Smooth muscle cell (in vitro differentiated cells): ENCODE results near the gene BICRA. TPM values are rescaled to one million over a fixed set of nuclear protein-coding genes. Genes with fewer than 3 reads are reported as not detected.

ENCODE experiments used
- DNase-seq: peaks from one replicate; lab custom pipeline; 2025; ENCODE audit not compliant: unreplicated experiment; lab: John Stamatoyannopoulos, UW
- H2AFZ ChIP-seq: fragments of 200-600 bp; sonication (generic); 2 replicates; pipeline ENCODE4 v1.6.0; 2016; ENCODE audit warnings: antibody characterized with exemption, low read depth, mild to moderate bottlenecking
- H3F3A ChIP-seq: fragments of 200-600 bp; sonication (generic); 2 replicates; pipeline ENCODE4 v1.6.0; 2017; ENCODE audit warnings: antibody characterized with exemption, low read depth
- H3K27ac ChIP-seq: fragments of 200-600 bp; sonication (generic); 2 replicates; pipeline ENCODE4 v1.5.1; 2016; ENCODE audit warnings: low read depth, mild to moderate bottlenecking
- H3K27me3 ChIP-seq: fragments of 200-600 bp; sonication (generic); 2 replicates; pipeline ENCODE4 v1.6.1; 2016; ENCODE audit warnings: low read depth, mild to moderate bottlenecking
- H3K36me3 ChIP-seq: fragments of 200-600 bp; sonication (generic); 2 replicates; pipeline ENCODE4 v1.5.1; 2016; ENCODE audit warnings: low read depth
- H3K4me1 ChIP-seq: fragments of 200-600 bp; sonication (generic); 2 replicates; pipeline ENCODE4 v1.5.1; 2016; ENCODE audit warnings: low read depth
- H3K4me2 ChIP-seq: fragments of 200-600 bp; sonication (generic); 2 replicates; pipeline ENCODE4 v1.6.0; 2016; ENCODE audit warnings: mild to moderate bottlenecking
- H3K4me3 ChIP-seq: fragments of 200-600 bp; sonication (generic); 2 replicates; pipeline ENCODE4 v1.5.1; 2016; ENCODE audit warnings: mild to moderate bottlenecking
- H3K79me2 ChIP-seq: fragments of 200-600 bp; sonication (generic); 2 replicates; pipeline ENCODE4 v1.6.0; 2016; ENCODE audit warnings: low read depth, mild to moderate bottlenecking
- H3K9ac ChIP-seq: fragments of 200-600 bp; sonication (generic); 2 replicates; pipeline ENCODE4 v1.6.0; 2016; ENCODE audit warnings: low read depth
- H3K9me3 ChIP-seq: fragments of 200-600 bp; sonication (generic); replicated peaks from 2 replicates; pipeline ENCODE4 v1.5.1; 2016; ENCODE audit warnings: low read depth
- H4K20me1 ChIP-seq: fragments of 200-600 bp; sonication (generic); 2 replicates; pipeline ENCODE4 v1.6.0; 2016; ENCODE audit warnings: low read depth
- WGBS: methylation state at CpG from one replicate; pipeline ENCODE4 v1.1.7; 2016; ENCODE audit warnings: low lambda C conversion rate; 5-methylcytosine and 5-hydroxymethylcytosine counted together
- polyA plus RNA-seq: library from polyadenylated mRNA; unstranded; fragments of >200 nt; fragmentation: Nextera tagmentation; extraction: Ambion mirVana; gene quantifications from 2 replicates; pipeline ENCODE4 v1.2.1, GENCODE V29; 2016
- total RNA-seq: library from RNA; depleted of rRNA; stranded (reverse); fragments of >200 nt; gene quantifications from 2 replicates; pipeline ENCODE4 v1.2.3, GENCODE V29; 2014
- TF ChIP-seq, protein P1 (sequence below): fragments of 200-600 bp; sonication (generic); IDR thresholded peaks from 2 replicates; pipeline ENCODE4 v1.5.1; 2017; ENCODE audit warnings: borderline replicate concordance, mild to moderate bottlenecking, antibody characterized with exemption; ENCODE audit not compliant: insufficient read depth, poor library complexity, severe bottlenecking

Gene BICRA
- total and polyA plus RNA-seq, 2 experiments from 2014 or later = 3.6 to 10.0 TPM

GRCh38 chr19:47564081-47564480, 44.9 kb upstream of the BICRA start:
- H3K9me3 ChIP-seq = no peaks in the 10 kb centered on the region
- no peaks in the 10 kb centered on the region for H3K4me1 ChIP-seq
- H4K20me1 ChIP-seq = no peaks in the 10 kb centered on the region
- TF ChIP-seq, protein P1, sequence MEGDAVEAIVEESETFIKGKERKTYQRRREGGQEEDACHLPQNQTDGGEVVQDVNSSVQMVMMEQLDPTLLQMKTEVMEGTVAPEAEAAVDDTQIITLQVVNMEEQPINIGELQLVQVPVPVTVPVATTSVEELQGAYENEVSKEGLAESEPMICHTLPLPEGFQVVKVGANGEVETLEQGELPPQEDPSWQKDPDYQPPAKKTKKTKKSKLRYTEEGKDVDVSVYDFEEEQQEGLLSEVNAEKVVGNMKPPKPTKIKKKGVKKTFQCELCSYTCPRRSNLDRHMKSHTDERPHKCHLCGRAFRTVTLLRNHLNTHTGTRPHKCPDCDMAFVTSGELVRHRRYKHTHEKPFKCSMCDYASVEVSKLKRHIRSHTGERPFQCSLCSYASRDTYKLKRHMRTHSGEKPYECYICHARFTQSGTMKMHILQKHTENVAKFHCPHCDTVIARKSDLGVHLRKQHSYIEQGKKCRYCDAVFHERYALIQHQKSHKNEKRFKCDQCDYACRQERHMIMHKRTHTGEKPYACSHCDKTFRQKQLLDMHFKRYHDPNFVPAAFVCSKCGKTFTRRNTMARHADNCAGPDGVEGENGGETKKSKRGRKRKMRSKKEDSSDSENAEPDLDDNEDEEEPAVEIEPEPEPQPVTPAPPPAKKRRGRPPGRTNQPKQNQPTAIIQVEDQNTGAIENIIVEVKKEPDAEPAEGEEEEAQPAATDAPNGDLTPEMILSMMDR = no peak
- WGBS = 93% methylated on average over 3 of the region's 3 CpGs
- no peak overlapping the region for H3K4me2 ChIP-seq
- H3K4me3 ChIP-seq = no peak overlapping the region
- H3K79me2 ChIP-seq = no peaks in the 10 kb centered on the region
- no peak overlapping the region for H3K9ac ChIP-seq
- DNase-seq = no peak
- H2AFZ ChIP-seq = no peak overlapping the region
- H3K27ac ChIP-seq = no peak overlapping the region
- H3K36me3 ChIP-seq = no peaks in the 10 kb centered on the region
- no peaks in the 10 kb centered on the region for H3K27me3 ChIP-seq
- no peaks in the 10 kb centered on the region for H3F3A ChIP-seq

GRCh38 chr19:47569331-47569730, 39.6 kb upstream of the BICRA start:
- Histone ChIP-seq H3K27me3 (no peaks in the 10 kb centered on the region), H3K9ac (no peak overlapping the region), H3K9me3 (no peaks in the 10 kb centered on the region), H4K20me1 (no peaks in the 10 kb centered on the region), H3K4me1 (no peaks in the 10 kb centered on the region), H3K79me2 (no peaks in the 10 kb centered on the region), H3K27ac (no peak overlapping the region), H3K4me2 (no peak overlapping the region), H3K4me3 (no peak overlapping the region), H3K36me3 (no peaks in the 10 kb centered on the region), H2AFZ (no peak overlapping the region), H3F3A (no peaks in the 10 kb centered on the region)
- TF ChIP-seq, protein P1 = no peak
- 89% methylated on average over 9 of the region's 9 CpGs for WGBS
- DNase-seq = no peak

DNA sequence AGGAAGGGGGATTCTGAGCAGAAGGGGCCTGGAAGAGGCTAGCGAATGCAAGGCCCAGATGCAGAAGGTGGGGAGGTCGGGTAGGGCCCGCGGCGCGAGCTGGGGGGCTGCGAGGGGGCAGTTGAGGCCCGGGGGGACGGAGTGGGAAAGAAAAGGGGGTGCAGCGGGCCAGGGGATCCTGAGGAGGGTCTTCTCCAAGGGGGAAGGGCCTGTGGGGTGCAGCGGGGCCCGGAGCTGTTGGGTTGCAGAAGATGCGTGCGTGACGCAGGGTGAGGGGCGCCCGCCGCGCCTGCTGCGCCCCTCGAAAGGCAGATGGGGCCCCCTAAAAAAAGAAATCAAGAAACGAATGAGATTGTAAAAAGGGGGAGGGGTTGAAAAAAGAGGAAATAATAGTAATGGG, 36.3 kb upstream of the BICRA start:
- H3K9me3 ChIP-seq = no peaks in the 10 kb centered on the region
- no peak overlapping the region for H3K4me2 ChIP-seq
- 97% methylated on average over 13 of the region's 22 CpGs for WGBS
- H3K9ac ChIP-seq = no peak overlapping the region
- no peaks in the 10 kb centered on the region for H3F3A ChIP-seq
- H4K20me1 ChIP-seq = no peaks in the 10 kb centered on the region
- no peak overlapping the region for H3K4me3 ChIP-seq
- no peak for DNase-seq
- no peak overlapping the region for H2AFZ ChIP-seq
- H3K27me3 ChIP-seq = no peaks in the 10 kb centered on the region
- no peak overlapping the region for H3K27ac ChIP-seq
- no peaks in the 10 kb centered on the region for H3K36me3 ChIP-seq
- TF ChIP-seq, protein P1 = no peak
- H3K79me2 ChIP-seq = no peaks in the 10 kb centered on the region
- no peaks in the 10 kb centered on the region for H3K4me1 ChIP-seq

DNA sequence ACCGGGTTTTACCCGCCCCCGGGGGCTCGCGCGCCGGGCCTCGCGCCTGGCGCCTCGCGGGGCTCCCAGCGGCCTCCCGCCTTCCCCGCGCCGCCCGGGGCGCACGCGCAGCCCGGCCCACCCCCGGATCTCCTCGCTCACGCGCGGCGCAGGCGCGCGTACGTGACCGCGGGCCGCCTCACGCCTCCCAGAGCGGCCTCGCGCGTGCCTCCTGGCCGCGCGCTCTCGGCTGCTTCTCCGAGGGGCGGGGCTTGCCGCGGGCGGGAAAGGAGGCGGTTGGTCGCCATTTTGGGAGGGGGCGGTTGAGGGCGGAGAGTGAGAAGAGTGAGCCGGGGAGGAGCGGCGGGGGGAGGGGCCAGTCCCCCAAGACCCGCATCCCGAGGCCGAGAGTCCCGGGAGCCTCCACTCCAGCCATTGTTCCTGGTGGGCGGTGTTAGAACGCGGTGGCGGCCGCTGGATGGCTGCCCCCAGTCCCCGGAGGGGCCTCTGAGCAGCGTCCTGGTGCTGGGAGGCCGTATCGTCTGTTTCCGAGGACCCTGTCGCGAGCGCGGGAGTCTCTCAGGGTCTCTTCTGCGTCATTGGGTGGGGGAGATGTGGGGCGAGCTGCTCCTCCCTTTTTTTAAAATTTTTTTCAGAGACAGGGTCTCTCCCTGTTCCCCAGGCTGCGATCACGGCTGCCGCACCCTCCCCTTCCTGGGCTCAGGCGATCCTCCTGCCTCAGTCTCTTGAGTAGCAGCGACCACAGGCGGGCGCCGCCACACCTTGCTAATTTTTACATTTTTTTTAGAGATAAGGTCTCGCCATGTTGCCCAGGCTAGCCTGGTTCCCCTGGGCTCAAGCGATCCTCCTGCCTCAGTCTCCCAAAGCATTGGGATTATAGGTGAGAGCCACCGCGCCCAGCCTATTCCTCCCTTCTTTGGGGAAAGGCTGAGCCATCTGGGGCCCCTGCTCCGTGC, 35.6 kb upstream of the BICRA start, which contains the start of gene ZNF541:
Gene ZNF541 (minus strand): TSS at position 78 of the 956 bp plus-strand sequence. CDS start 17,292 bp downstream, outside the sequence.
- TF ChIP-seq, protein P1 = no peak
- H3K9ac ChIP-seq = no peak within 1 kb of the TSS
- no peaks in the 10 kb centered on the region for H3K27me3 ChIP-seq
- no peaks in the 10 kb centered on the region for H3F3A ChIP-seq
- no peaks in the 10 kb centered on the region for H3K79me2 ChIP-seq
- 98% methylated on average over 36 of the region's 89 CpGs for WGBS
- no peak within 1 kb of the TSS for H2AFZ ChIP-seq
- no peaks in the 10 kb centered on the region for H3K4me1 ChIP-seq
- no peaks in the 10 kb centered on the region for H3K36me3 ChIP-seq
- no peak for DNase-seq
- H3K9me3 ChIP-seq = no peaks in the 10 kb centered on the region
- no peak within 1 kb of the TSS for H3K4me3 ChIP-seq
- no peak within 1 kb of the TSS for H3K27ac ChIP-seq
- no peak within 1 kb of the TSS for H3K4me2 ChIP-seq
- no peaks in the 10 kb centered on the region for H4K20me1 ChIP-seq
